ENCODE results near the gene FLNC. TPM values are rescaled to one million over a fixed set of nuclear protein-coding genes. Genes with fewer than 3 reads are reported as not detected.

The FLNC gene
- total RNA-seq, 3 donors from 2014 or later: 0.16 to 0.33 (median 0.25) TPM

GRCh38 chr7:128855559-128855958, 25.4 kb downstream of the FLNC start:
- H3K36me3 Mint-ChIP-seq (ENCODE audit: insufficient read depth): no peaks in the 10 kb centered on the region
- H3K4me3 Mint-ChIP-seq: no peak overlapping the region
- H3K9me3 Mint-ChIP-seq: no peaks in the 10 kb centered on the region
- ATAC-seq (no peak), DNase-seq (no peak)
- no peaks in the 10 kb centered on the region for H3K27me3 Mint-ChIP-seq (ENCODE audit: low read depth)
- H3K4me1 Mint-ChIP-seq (ENCODE audit: low read depth): no peaks in the 10 kb centered on the region

GRCh38 chr7:128856001-128856718, 26.0 kb downstream of the FLNC start:
- DNase-seq: no peak
- Mint-ChIP-seq H3K4me3 (no peak overlapping the region), H3K27me3 (ENCODE audit: low read depth) (no peaks in the 10 kb centered on the region), H3K4me1 (ENCODE audit: low read depth) (no peaks in the 10 kb centered on the region), H3K9me3 (no peaks in the 10 kb centered on the region), H3K36me3 (ENCODE audit: insufficient read depth) (no peaks in the 10 kb centered on the region)
- no peak for ATAC-seq

- H3K36me3 Mint-ChIP-seq (ENCODE audit: insufficient read depth): no peaks in the 10 kb centered on the region
- peaks cover 7% of the 10 kb centered on the region for H3K4me1 Mint-ChIP-seq (ENCODE audit: low read depth)
- H3K27me3 Mint-ChIP-seq (ENCODE audit: low read depth): no peaks in the 10 kb centered on the region
- DNase-seq: no peak
- no peaks in the 10 kb centered on the region for H3K9me3 Mint-ChIP-seq
- no peak overlapping the region for H3K4me3 Mint-ChIP-seq
- ATAC-seq: no peak
These were observed 28.4 kb downstream of the FLNC start for GRCh38 chr7:128858380-128859231.

- Mint-ChIP-seq H3K27me3 (ENCODE audit: low read depth) (no peaks in the 10 kb centered on the region), H3K4me3 (no peak overlapping the region), H3K36me3 (ENCODE audit: insufficient read depth) (no peaks in the 10 kb centered on the region), H3K9me3 (no peaks in the 10 kb centered on the region), H3K4me1 (ENCODE audit: low read depth) (peaks cover 11% of the 10 kb centered on the region)
- DNase-seq (no peak), ATAC-seq (no peak)
These were observed 29.3 kb downstream of the FLNC start for GRCh38 chr7:128859232-128860157.

- Mint-ChIP-seq H3K4me3 (no peak overlapping the region), H3K9me3 (no peaks in the 10 kb centered on the region), H3K4me1 (ENCODE audit: low read depth) (peaks cover 15% of the 10 kb centered on the region), H3K36me3 (ENCODE audit: insufficient read depth) (peaks cover 3% of the 10 kb centered on the region), H3K27me3 (ENCODE audit: low read depth) (no peaks in the 10 kb centered on the region)
- DNase-seq (no peak), ATAC-seq (no peak)
These were observed 30.2 kb downstream of the FLNC start for GRCh38 chr7:128860158-128861073.

- no peak for ATAC-seq
- H3K36me3 Mint-ChIP-seq (ENCODE audit: insufficient read depth): peaks cover 10% of the 10 kb centered on the region
- peaks cover 17% of the 10 kb centered on the region for H3K4me1 Mint-ChIP-seq (ENCODE audit: low read depth)
- no peak for DNase-seq
- H3K4me3 Mint-ChIP-seq: peak overlapping the region; percentile 100
- no peaks in the 10 kb centered on the region for H3K27me3 Mint-ChIP-seq (ENCODE audit: low read depth)
- H3K9me3 Mint-ChIP-seq: no peaks in the 10 kb centered on the region
These were observed 31.9 kb downstream of the FLNC start for GRCh38 chr7:128861957-128862570.

GRCh38 chr7:128862571-128863432, 32.6 kb downstream of the FLNC start, which contains the start of gene ATP6V1F:
TSS of gene ATP6V1F (plus strand) at chr7:128862856. CDS start at chr7:128862905, 49 bp downstream.
- Mint-ChIP-seq H3K4me3 (peak within 1 kb of the TSS; percentile 100), H3K36me3 (ENCODE audit: insufficient read depth) (peaks cover 11% of the 10 kb centered on the region), H3K4me1 (ENCODE audit: low read depth) (peaks cover 17% of the 10 kb centered on the region), H3K9me3 (no peaks in the 10 kb centered on the region), H3K27me3 (ENCODE audit: low read depth) (no peaks in the 10 kb centered on the region)
- DNase-seq: peak; percentile 99
- ATAC-seq: peak; percentile 94

- Mint-ChIP-seq H3K4me3 (peak overlapping the region; percentile 100), H3K4me1 (ENCODE audit: low read depth) (peaks cover 17% of the 10 kb centered on the region), H3K36me3 (ENCODE audit: insufficient read depth) (peaks cover 11% of the 10 kb centered on the region), H3K27me3 (ENCODE audit: low read depth) (no peaks in the 10 kb centered on the region), H3K9me3 (no peaks in the 10 kb centered on the region)
- peak; percentile 58 to 59 for ATAC-seq
- DNase-seq: peak; percentile 22
These were observed 33.3 kb downstream of the FLNC start for GRCh38 chr7:128863433-128863989.

- peaks cover 11% of the 10 kb centered on the region for H3K36me3 Mint-ChIP-seq (ENCODE audit: insufficient read depth)
- DNase-seq (no peak), ATAC-seq (no peak)
- peaks cover 4% of the 10 kb centered on the region for H3K27me3 Mint-ChIP-seq (ENCODE audit: low read depth)
- peaks cover 21% of the 10 kb centered on the region for H3K4me1 Mint-ChIP-seq (ENCODE audit: low read depth)
- H3K4me3 Mint-ChIP-seq: peak overlapping the region; percentile 6
- H3K9me3 Mint-ChIP-seq: no peaks in the 10 kb centered on the region
These were observed 35.1 kb downstream of the FLNC start for GRCh38 chr7:128865303-128865702.

GRCh38 chr7:128865996-128866877, 36.0 kb downstream of the FLNC start:
- no peak for DNase-seq
- no peak overlapping the region for H3K4me3 Mint-ChIP-seq
- peaks cover 5% of the 10 kb centered on the region for H3K27me3 Mint-ChIP-seq (ENCODE audit: low read depth)
- H3K36me3 Mint-ChIP-seq (ENCODE audit: insufficient read depth): peaks cover 11% of the 10 kb centered on the region
- no peak for ATAC-seq
- no peaks in the 10 kb centered on the region for H3K9me3 Mint-ChIP-seq
- H3K4me1 Mint-ChIP-seq (ENCODE audit: low read depth): peaks cover 23% of the 10 kb centered on the region

- Mint-ChIP-seq H3K9me3 (no peaks in the 10 kb centered on the region), H3K4me1 (ENCODE audit: low read depth) (peaks cover 21% of the 10 kb centered on the region), H3K36me3 (ENCODE audit: insufficient read depth) (peaks cover 11% of the 10 kb centered on the region), H3K27me3 (ENCODE audit: low read depth) (peaks cover 5% of the 10 kb centered on the region), H3K4me3 (no peak overlapping the region)
- ATAC-seq (no peak), DNase-seq (no peak)
These were observed 37.0 kb downstream of the FLNC start for GRCh38 chr7:128867241-128867640.
